Stimulated activated CD4-positive, alpha-beta T cell treated with anti-CD3 and anti-CD28 coated beads, Interleukin-15, amount 100 ng/mL, for 48 hours (primary cell): Measurements from ENCODE around the gene MRPL17.

Experiments
- DNase-seq, 2 donors: peaks; one replicate each; pipeline ENCODE4 v3.0.0-alpha.2; 2020; ENCODE audit warnings: low read depth in 2 of 2

The MRPL17 gene

DNA sequence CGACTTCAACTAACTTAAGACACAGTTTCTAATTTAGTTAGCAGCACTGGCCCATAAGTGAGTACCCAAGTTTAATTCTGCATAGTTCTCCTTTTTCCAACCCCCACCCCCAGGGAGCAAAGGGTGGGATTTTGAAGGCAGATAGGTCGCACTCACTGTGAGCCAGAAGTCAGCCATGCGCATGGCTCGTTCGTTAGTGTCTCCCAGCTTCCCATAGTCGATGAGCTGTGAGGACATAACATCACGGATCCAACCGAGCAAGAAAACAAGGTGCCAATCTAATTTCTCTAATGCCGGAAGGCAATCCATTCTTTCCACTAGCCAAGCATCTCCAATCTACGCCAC, 577 bp downstream of the MRPL17 start:
- no peak for DNase-seq

DNA sequence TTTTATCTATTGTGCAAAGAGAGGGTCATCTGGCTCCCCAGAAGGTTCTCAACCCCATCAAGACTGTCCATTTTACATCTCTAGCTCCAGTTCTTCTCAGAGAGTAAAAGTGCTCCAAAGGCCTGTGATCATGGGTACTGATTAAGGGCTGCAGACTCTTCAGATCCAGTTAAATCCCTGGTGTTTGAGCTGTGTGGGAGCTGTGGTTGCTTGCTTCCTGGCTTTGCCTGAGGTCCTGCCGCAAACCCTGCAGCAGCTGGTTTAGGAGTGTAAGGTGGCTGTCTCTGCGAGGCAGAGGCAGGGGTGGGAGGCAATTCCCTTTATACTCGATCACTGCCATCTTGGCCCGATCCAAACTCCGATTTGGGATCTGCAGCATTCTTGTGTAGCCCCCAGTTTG, 1.2 kb downstream of the MRPL17 start:
- DNase-seq, result no peak

GRCh38 chr11:6681505-6681904, 1.6 kb downstream of the MRPL17 start:
- DNase-seq, result no peak

- no peak for DNase-seq
These were observed 6.1 kb downstream of the MRPL17 start for GRCh38 chr11:6677018-6677417.

- no peak for DNase-seq
These were observed 8.3 kb downstream of the MRPL17 start for GRCh38 chr11:6674862-6675261.

DNA sequence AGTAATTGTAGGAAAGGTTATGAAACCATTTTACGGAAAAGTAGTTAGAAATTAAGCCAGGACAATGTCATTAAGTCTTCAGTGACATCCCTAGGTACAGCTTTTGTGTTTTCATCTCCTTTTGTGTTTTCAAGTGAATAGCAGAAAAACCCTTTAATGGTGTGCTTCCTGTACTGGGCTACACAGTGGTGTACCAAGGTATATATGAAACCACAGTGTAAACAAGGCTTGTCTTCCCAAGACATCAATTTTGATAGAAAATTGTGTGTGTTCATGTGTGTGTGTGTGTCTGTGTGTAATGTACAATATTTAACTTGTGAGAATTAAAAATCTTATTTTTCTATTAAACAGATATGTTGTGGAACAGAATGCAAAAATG, 8.9 kb downstream of the MRPL17 start:
- no peak for DNase-seq

- DNase-seq, result no peak
These were observed 9.5 kb downstream of the MRPL17 start for GRCh38 chr11:6673523-6674218.

GRCh38 chr11:6671991-6672390, 11.1 kb downstream of the MRPL17 start:
- no peak for DNase-seq

DNA sequence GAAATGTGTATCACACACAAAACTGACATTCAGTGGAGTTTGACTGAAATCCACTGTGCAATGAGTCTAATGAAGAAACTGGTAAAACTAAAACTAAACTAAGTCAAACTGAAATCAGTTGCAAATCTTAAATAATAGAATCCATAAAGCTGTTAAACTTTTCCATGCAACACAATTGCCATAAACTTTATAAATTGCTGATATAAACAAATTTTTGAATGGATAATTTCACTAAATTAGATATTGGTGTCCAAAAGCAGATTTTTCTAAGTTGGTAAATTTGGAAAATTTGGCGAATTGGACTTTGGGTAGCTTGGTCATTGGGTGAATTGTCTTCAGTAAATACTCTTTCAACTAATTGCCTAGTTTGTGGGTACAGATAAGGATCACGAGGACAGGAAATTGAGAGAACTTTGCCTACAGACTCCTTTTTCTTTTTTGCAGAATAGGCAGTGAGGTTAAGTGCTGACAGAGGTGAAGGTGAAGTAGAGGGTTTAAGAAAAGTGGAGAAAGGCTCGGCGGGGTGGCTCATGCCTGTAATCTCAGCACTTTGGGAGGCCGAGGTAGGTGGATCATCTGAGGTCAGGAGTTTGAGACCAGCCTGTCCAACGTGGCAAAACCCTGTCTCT, 12.8 kb downstream of the MRPL17 start:
- DNase-seq, result no peak

GRCh38 chr11:6667733-6668374, 15.3 kb downstream of the MRPL17 start:
- DNase-seq, result no peak

- DNase-seq, result no peak
These were observed 16.6 kb downstream of the MRPL17 start for GRCh38 chr11:6666302-6667183.

DNA sequence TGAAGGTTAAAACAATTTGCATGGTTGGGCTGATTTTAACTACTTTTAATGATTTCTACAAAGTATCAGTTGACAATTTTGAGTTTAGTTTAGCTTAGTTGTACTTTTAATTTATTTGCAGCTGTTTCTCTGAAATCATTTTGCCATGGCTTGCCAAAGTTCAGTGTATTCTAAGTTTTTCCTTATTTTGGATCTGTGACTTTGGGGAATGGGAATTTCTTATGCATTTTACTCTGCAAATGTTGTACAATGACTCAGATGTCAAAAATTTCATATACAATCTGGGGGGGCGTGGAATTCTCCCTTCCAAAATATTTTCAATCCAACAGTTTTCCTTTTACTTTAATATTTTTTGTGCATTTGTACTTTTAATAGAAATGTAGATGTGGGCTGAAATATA, 18.6 kb downstream of the MRPL17 start:
- DNase-seq, result no peak

DNA sequence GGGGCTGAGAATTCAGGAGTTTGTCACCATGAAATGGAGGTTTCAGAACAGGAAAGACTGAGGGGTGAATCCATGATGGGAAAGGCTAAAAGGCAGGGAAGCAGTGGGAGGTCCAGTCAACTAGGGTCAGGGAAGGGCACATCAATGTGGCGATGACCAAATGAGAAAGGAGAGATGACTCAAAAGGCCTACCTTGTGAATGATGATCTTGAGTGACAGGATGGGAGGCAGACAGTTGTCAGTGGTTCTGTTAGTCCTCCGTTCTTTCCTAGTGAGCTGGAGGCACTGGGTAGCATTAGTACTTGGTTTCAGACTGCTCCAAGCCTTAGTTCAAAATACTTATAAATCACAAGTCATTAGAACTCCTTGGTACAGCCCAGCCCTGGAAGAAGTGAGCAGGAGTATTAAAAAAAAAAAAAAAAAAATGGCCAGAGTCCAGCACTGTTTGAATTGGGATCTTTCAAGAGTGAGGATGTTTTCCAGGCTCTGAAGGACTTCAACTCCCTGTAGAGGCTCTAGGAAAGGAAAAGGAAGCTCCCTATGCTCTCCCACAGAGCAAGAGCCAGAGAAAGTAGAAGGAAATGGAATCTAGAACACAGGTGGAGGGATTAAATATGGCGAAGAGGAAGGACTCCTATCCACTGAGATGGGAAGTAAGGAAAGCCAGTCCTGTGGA, 19.2 kb downstream of the MRPL17 start:
- DNase-seq, result no peak

GRCh38 chr11:6660712-6661111, 22.4 kb downstream of the MRPL17 start:
- DNase-seq, result no peak

DNA sequence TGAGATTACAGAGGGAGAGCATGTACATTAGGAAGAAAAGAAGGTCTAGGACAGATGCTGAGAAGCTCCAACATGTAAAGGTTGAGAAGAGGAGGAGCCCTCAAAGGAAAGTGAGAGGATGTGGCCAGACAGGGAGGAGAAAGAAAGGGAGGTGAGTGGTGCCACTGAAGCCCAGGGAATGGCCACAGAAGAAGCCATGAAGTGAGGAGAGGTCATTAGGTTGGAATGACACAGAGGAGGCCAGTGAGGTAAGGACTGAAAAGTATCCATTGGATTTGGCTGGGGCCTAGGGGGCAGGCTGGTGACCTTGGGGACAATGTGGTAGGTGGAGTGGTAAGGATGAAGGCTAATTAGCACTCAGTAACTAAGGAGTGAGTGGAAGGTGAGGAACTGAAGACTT, 24.5 kb downstream of the MRPL17 start:
- no peak for DNase-seq

DNA sequence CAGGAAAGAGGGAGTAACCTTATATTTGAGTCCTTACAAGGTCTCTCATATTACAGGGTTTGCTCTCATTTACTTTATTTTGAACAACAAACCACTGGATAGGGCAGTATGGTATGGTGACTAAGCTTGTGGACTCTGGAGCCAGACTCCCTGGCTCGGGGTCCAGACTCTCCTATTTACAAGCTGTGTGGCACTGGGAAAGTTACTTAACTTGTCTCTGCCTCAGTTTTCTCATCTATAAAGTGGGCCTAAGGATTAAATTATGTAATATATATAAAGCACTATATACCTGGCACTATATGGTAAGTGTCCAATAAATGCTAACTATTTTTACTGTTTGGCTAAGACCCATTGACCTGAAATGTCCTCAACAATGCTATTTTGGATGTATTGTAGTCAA, 25.8 kb downstream of the MRPL17 start:
- no peak for DNase-seq

DNA sequence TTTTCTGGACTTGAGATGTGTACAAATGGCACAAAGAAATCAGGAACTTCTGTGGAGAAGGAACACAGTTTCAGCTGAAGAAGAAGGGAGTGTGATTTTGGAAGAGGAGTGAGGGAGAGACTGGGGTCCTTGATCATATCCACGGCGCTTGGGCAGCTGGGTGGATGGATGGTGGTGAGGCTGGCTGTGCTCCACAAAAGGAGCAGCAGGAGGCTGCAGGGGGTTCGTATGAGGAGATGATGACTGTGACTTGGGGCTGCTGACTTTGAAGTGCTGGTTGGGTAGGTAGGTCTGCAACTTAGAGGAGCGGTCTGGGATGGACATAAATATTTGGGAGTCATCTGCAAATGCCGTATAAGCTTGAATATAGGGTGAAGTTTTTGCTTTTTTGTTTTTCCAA, 26.2 kb downstream of the MRPL17 start:
- DNase-seq, result no peak

DNA sequence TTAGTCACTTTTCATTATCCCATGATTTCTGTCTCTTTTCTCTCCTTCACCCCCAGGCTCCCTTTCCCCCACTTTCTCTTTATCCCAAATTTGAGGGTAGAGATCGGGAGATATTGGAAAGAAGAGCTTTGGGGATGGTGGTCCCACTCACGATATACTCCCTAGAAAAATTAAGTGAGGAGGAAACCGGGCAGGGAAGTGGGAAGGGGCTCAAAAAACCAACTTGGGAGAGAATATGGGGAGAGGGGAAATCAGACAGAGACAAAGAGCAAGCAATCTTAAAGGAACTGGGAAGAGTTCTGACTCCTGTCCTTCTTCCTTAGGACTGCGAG, 26.6 kb downstream of the MRPL17 start:
- DNase-seq, result no peak

GRCh38 chr11:6655790-6656583, 27.2 kb downstream of the MRPL17 start, which contains the start of gene DCHS1:
Gene DCHS1 (minus strand): TSS chr11:6655809. CDS start chr11:6641613, 14,196 bp downstream.
- no peak for DNase-seq

DNA sequence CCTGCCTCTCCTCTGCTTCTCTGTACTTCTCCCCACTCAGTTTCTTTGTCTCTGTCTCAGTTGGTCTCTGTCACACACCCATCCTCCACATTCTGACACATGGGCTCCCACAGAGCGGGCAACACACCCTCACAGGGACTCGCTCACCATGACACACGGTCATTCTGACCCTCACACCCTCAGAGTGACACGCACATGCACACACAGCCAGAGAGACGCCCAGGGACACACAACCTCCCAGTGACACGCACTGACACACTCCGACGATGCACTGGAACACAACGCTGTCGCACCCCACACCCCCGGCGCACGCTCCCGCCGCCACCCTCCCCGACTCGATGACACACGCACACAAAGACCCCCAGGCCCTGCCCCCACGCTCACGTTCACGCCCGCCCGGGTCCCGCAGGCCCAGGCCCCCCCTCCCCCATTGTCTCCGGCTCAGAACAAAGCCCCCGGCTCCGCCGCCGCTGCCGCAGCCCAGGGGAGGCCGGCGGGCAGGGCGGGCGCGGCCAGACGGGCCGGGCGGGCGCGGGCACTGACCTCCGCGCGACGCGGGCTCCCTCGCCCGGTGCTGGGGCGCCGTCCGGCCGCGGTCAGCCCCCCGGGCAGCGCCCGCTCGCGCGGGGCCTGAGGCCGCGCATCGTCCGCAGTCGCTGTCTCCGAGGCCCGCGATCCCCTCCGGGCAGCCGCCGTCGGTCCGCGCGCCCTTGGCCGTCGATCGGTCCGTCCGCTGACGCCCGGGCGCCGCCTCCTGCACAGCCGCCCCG, 27.9 kb downstream of the MRPL17 start:
- DNase-seq, result no peak
